K562 (cell line): ENCODE data around the gene SELENOO. TPM values are rescaled to one million over a fixed set of nuclear protein-coding genes. Genes with fewer than 3 reads are reported as not detected.

Experiments used
- ARID1B ChIP-seq: fragments of 450-650 bp; IDR thresholded peaks from 2 replicates; pipeline ENCODE4 v1.6.1; 2016; ENCODE audit warnings: antibody characterized with exemption, mild to moderate bottlenecking, inconsistent platforms
- CBFB ChIP-seq: sonication (generic); formaldehyde crosslinking; IDR thresholded peaks from 2 replicates; pipeline ENCODE4 v1.4.0; 2020; ENCODE audit warnings: mild to moderate bottlenecking, missing genetic modification reagents
- ELK1 ChIP-seq: sonication (generic); formaldehyde crosslinking; IDR thresholded peaks from 2 replicates; pipeline ENCODE4 v1.8.1; 2022; ENCODE audit warnings: missing genetic modification reagents
- ESRRA ChIP-seq: fragments of 450-650 bp; IDR thresholded peaks from 2 replicates; pipeline ENCODE4 v1.6.1; 2014; ENCODE audit warnings: low read depth, mild to moderate bottlenecking, moderate library complexity, borderline replicate concordance
- HNRNPL ChIP-seq: fragments of 200-400 bp; formaldehyde crosslinking; IDR thresholded peaks from 2 replicates; pipeline ENCODE4 v1.6.1; 2017; ENCODE audit warnings: low read depth, mild to moderate bottlenecking, low read length
- HOXB6 ChIP-seq: fragments of 250-450 bp; sonication (Bioruptor Pico); IDR thresholded peaks from 2 replicates; pipeline ENCODE4 v1.5.1; 2022; ENCODE audit warnings: mild to moderate bottlenecking, borderline replicate concordance
- HSF4 ChIP-seq: fragments of 250-450 bp; sonication (Bioruptor Pico); IDR thresholded peaks from 2 replicates; pipeline ENCODE4 v2.1.2; 2022; ENCODE audit warnings: mild to moderate bottlenecking, moderate library complexity, borderline replicate concordance
- IFI16 ChIP-seq: fragments of 250-450 bp; sonication (Bioruptor Pico); IDR thresholded peaks from 2 replicates; pipeline ENCODE4 v2.1.2; 2022; ENCODE audit warnings: mild to moderate bottlenecking, inconsistent platforms
- IRF9 ChIP-seq: fragments of 450-650 bp; IDR thresholded peaks from 2 replicates; pipeline ENCODE4 v1.6.1; 2016; ENCODE audit warnings: missing biosample characterization, missing genetic modification characterization
- L3MBTL2 ChIP-seq: fragments of 450-650 bp; IDR thresholded peaks from 2 replicates; pipeline ENCODE4 v1.6.1; 2016; ENCODE audit warnings: mild to moderate bottlenecking, moderate library complexity
- MTF1 ChIP-seq: fragments of 250-450 bp; sonication (Bioruptor Pico); IDR thresholded peaks from 2 replicates; pipeline ENCODE4 v1.9.0; 2021; ENCODE audit warnings: moderate library complexity, mild to moderate bottlenecking, inconsistent platforms, borderline replicate concordance
- MXI1 ChIP-seq: IDR thresholded peaks from 2 replicates; pipeline ENCODE4 v1.6.1; 2011; ENCODE audit warnings: low read depth, mild to moderate bottlenecking, improper control_type of control experiment, low read length
- NBN ChIP-seq: fragments of 450-650 bp; IDR thresholded peaks from 2 replicates; pipeline ENCODE4 v1.6.1; 2016; ENCODE audit warnings: low read depth, mild to moderate bottlenecking
- NFIC ChIP-seq: fragments of 450-650 bp; IDR thresholded peaks from 2 replicates; pipeline ENCODE4 v1.6.1; 2017; ENCODE audit warnings: mild to moderate bottlenecking, inconsistent platforms
- NKRF ChIP-seq: fragments of 450-650 bp; IDR thresholded peaks from 2 replicates; pipeline ENCODE4 v1.6.1; 2016; ENCODE audit warnings: borderline replicate concordance
- POLR2G ChIP-seq: fragments of 200-400 bp; formaldehyde crosslinking; IDR thresholded peaks from 2 replicates; pipeline ENCODE4 v1.6.1; 2017; ENCODE audit warnings: low read depth, mild to moderate bottlenecking, antibody characterized with exemption, low read length, moderate library complexity
- RBM39 ChIP-seq: fragments of 200-400 bp; formaldehyde crosslinking; optimal IDR thresholded peaks from 2 replicates; pipeline ENCODE3; 2018; ENCODE audit warnings: low read depth, low read length
- SIN3B ChIP-seq: fragments of 450-650 bp; IDR thresholded peaks from 2 replicates; pipeline ENCODE4 v1.6.1; 2017; ENCODE audit warnings: low read depth, mild to moderate bottlenecking, moderate library complexity
- SMAD2 ChIP-seq: fragments of 150-350 bp; IDR thresholded peaks from 2 replicates; pipeline ENCODE4 v1.6.1; 2014; ENCODE audit warnings: low read depth, mild to moderate bottlenecking, low read length
- ZBTB11 ChIP-seq, 3 experiments: fragments of 200-800 bp in 1 of 3; fragments of 250-450 bp in 1 of 3; fragments of 450-650 bp in 1 of 3; sonication (Bioruptor Pico) in 1 of 3; sonication (Bioruptor generic) in 1 of 3; formaldehyde crosslinking in 1 of 3; IDR thresholded peaks; 2 replicates each; pipeline versions ENCODE4 v1.6.1 to v1.8.0; 2016 to 2022; ENCODE audit warnings: mild to moderate bottlenecking in 2 of 3, missing genetic modification characterization in 2 of 3, missing compliant biosample characterization in 1 of 3, moderate library complexity in 1 of 3
- ZFPM2 ChIP-seq: fragments of 250-450 bp; sonication (Bioruptor Pico); IDR thresholded peaks from 2 replicates; pipeline ENCODE4 v1.5.1; 2022; ENCODE audit warnings: mild to moderate bottlenecking
- polyA plus RNA-seq, 8 experiments: library from polyadenylated mRNA; depleted of rRNA in 4 of 8; stranded (reverse) in 5 of 8; unstranded in 3 of 8; fragments of >200 nt; fragmentation: Nextera tagmentation in 2 of 8; fragmentation: Illumina TruSeq in 1 of 8; extraction: Ambion mirVana in 2 of 8; extraction: Trizol in 1 of 8; gene quantifications; 2 replicates each; pipeline versions ENCODE4 v1.2.1 to v1.2.3, GENCODE V29; 2011 to 2014; ENCODE audit warnings: inconsistent platforms in 1 of 8, missing spikeins in 1 of 8
- total RNA-seq, 7 experiments: library from RNA; depleted of rRNA in 6 of 7; stranded (reverse); fragments of >200 nt in 6 of 7; fragmentation: Illumina TruSeq in 2 of 7; extraction: Trizol in 2 of 7; gene quantifications; 2 replicates each; pipeline versions ENCODE4 v1.2.1 to v1.2.3, GENCODE V29; 2011 to 2021; ENCODE audit warnings: low replicate concordance in 1 of 7

Gene SELENOO
- total and polyA plus RNA-seq, 9 of the 15 experiments (the other 6 are each of a cell fraction or from before 2014, with no cell fraction given), result 0.37 to 24.9 (median 8.3) TPM

- TF ChIP-seq NKRF, result no peak
- TF ChIP-seq ZBTB11 (CRISPR knock-in tag; IDR thresholded peaks at IDR 0.05), result no peak
- no peak for TF ChIP-seq NBN
- no peak for TF ChIP-seq ZFPM2 (CRISPR knock-in tag)
- TF ChIP-seq SIN3B, result no peak
- no peak for TF ChIP-seq HOXB6 (CRISPR knock-in tag)
- TF ChIP-seq MTF1 (CRISPR knock-in tag), result no peak
- TF ChIP-seq IFI16, result no peak
- no peak for TF ChIP-seq RBM39
- no peak for TF ChIP-seq HSF4 (CRISPR knock-in tag)
- no peak for TF ChIP-seq ESRRA
- TF ChIP-seq HNRNPL, result 0 out of 2 replicates have a peak, but pooled peaks have one; percentile 24
- TF ChIP-seq POLR2G, result peak; percentile 58
- no peak for TF ChIP-seq IRF9 (tag)
- peak; percentile 78 for TF ChIP-seq L3MBTL2
- no peak for TF ChIP-seq ELK1 (CRISPR knock-in tag)
- peak; percentile 71 for TF ChIP-seq NFIC
- no peak for TF ChIP-seq CBFB (CRISPR knock-in tag)
- peak; percentile 80 for TF ChIP-seq MXI1
- TF ChIP-seq SMAD2, result no peak
- no peak for TF ChIP-seq ARID1B
Measured at GRCh38 chr22:50218996-50219727, 18.4 kb downstream of the SELENOO start (continued).
